GM19193 (cell line): ENCODE data around the gene LMAN2L.

Source experiments
- POLR2A ChIP-seq: IDR thresholded peaks from 4 replicates; pipeline ENCODE4 v1.6.1; 2011; ENCODE audit not compliant: insufficient read depth, insufficient read length; ENCODE audit errors: extremely low read depth

LMAN2L gene

GRCh38 chr2:96665083-96665569 lies 74.7 kb downstream of the LMAN2L start:
- no peak for TF ChIP-seq POLR2A

GRCh38 chr2:96664366-96664925 lies 75.4 kb downstream of the LMAN2L start:
- TF ChIP-seq POLR2A = no peak

- TF ChIP-seq POLR2A = no peak
Observed at GRCh38 chr2:96663829-96664228, 76.0 kb downstream of the LMAN2L start.

GRCh38 chr2:96663177-96663576 lies 76.7 kb downstream of the LMAN2L start:
- TF ChIP-seq POLR2A = no peak

- no peak for TF ChIP-seq POLR2A
Observed at GRCh38 chr2:96662360-96662759, 77.5 kb downstream of the LMAN2L start.

- TF ChIP-seq POLR2A = no peak
Observed at GRCh38 chr2:96661324-96661723, 78.5 kb downstream of the LMAN2L start.

GRCh38 chr2:96656540-96656939 lies 83.3 kb downstream of the LMAN2L start:
- no peak for TF ChIP-seq POLR2A
